ENCODE data around the gene LAG3.

LAG3 gene

DNA sequence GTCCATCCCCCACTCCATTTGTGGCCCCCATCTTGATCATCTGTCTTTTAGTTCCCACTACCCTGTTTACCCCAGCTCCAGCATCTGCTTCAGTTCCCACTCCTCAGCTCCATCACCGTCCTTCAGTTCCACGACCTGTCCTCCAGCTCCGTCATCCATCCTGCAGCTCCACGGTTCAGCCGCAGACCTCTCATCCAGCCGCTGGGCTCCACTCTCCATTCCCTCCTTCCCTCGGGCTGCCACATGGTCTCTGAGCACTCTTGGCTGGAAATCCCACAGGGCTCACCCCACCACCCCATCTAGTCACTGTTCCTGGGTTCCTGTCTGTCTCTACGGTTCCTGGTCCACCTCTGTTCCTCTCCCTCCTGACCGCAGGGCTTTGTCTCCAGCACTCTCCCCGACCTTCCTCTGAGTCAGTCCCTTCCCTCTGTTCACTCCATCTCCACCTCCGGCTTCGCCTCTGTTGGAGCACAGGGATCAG lies 52.6 kb downstream of the LAG3 start:
- DNase-seq, result no peak

DNA sequence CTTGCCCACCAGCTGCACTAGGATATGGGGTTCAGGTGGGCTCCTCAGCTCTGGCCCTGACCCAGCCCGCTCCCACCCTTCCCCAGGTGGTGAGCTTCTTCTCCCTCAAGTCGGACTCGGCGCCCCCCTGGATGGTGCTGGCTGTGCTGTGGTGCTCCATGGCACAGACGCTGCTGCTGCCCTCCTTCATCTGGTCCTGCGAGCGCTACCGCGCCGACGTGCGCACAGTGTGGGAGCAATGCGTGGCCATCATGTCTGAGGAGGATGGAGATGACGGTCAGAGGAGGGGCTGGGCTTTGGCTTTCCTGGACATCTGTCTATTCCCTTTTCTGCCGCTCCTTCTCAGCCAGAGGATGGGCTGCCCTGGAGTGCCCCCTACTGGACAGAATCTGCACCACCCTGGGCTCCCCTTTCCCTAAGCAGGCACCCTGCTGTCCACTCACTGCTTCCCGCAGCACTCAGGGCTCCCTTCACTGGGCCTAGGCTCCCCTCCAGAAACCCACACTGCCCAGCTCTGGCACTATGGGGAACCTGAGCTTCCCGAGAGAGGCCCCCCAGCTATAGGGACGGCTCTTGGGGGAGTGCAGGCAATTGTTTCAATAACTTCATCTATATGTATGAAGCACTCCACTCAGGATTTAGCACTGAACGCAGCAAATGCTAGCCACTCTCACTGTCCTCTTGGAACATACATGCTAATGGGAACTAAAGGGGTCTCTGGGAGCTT lies 53.2 kb downstream of the LAG3 start:
- DNase-seq, result no peak

DNA sequence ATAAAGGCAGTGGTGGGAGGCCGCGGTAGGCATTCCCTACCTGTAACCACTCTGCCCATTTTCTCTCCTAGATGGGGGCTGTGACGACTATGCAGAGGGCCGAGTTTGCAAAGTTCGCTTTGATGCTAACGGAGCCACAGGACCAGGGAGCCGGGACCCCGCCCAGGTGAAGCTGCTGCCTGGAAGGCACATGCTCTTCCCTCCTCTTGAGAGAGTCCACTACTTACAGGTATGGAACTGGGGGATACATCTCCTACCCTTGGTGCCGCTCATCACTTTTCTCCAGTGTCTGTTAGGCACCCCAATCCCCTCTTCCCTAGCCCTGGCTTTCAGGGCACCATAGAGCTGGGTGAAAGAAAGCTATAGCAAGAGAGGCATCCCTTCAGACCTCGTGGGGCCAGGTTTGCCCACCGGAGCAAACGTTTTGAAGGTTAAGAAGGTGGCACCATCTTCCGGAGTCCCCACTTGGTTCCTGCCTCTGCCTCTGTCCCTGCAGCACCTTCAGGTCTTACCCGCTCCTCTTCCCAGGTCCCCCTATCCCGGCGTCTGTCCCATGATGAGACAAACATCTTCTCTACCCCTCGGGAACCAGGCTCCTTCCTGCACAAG lies 53.9 kb downstream of the LAG3 start:
- DNase-seq, result no peak

DNA sequence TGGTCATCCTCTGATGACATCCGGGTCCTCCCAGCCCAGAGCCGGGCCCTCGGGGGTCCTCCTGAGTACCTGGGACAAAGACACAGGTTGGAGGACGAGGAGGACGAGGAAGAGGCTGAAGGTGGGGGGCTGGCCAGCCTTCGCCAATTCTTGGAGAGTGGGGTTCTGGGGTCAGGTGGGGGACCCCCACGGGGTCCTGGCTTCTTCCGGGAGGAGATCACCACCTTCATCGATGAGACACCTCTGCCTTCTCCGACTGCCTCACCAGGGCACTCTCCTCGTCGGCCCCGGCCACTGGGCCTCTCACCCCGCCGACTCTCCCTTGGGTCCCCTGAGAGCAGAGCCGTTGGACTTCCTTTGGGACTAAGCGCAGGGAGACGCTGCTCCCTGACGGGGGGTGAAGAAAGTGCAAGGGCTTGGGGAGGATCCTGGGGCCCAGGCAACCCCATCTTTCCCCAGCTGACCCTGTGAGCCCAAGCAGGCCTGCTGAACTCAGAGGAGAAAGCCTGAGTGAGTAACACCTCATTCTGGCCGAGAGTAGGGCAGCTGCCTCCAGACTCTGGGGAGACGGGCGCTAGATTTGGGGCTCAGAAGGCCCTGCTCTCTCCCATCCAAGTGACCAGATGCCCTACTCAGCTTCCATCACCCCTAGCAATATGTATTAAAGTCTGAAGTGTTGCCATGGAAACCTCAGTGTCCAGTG lies 54.6 kb downstream of the LAG3 start:
- DNase-seq, result no peak

DNA sequence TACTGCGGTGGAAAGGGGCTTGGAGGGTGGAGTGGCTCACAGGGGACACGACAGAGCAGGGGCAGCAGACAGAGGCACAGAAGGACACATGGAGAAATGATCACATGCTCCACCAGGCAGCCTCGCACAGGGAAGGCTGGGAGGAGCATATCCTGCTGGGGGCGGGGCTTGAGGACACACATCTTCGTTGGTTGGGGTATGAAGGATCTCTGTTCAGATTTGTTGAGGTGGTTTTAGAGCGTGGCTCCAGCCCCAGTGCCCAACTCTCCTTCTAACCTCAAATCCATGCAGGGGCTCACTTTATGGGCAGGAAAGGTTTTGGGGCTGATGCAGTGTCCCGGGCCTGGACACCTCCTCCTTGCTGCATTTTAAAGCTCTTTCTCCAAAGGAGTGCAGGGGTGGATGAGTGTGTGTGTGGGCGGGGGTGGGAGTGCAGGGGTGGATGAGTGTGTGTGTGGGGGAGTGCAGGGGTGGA lies 55.2 kb downstream of the LAG3 start:
- DNase-seq, result no peak
